Left ventricle myocardium inferior (tissue), 1 donor: ENCODE measurements around the gene AMH. TPM values are rescaled to one million over a fixed set of nuclear protein-coding genes. Genes with fewer than 3 reads are reported as not detected.
A peak's percentile ranks its signal among the peaks of the same experiment; 100 is the strongest.

Experiments
- DNase-seq: peaks from one replicate; pipeline ENCODE4 v3.0.0-alpha.2; 2020
- H3K27ac ChIP-seq: fragments of 200-600 bp; replicated peaks from 2 replicates; pipeline ENCODE4 v1.8.0; 2021
- H3K27me3 ChIP-seq: fragments of 200-600 bp; 2 replicates; pipeline ENCODE4 v1.8.0; 2021; ENCODE audit warnings: low read depth
- H3K36me3 ChIP-seq: fragments of 200-600 bp; 2 replicates; pipeline ENCODE4 v1.8.0; 2021
- H3K4me1 ChIP-seq: fragments of 200-600 bp; 2 replicates; pipeline ENCODE4 v1.8.0; 2021
- H3K4me3 ChIP-seq: fragments of 200-600 bp; 2 replicates; pipeline ENCODE4 v1.8.0; 2021; ENCODE audit warnings: mild to moderate bottlenecking, moderate library complexity
- H3K9me3 ChIP-seq: fragments of 200-600 bp; replicated peaks from 2 replicates; pipeline ENCODE4 v1.8.0; 2021
- CTCF ChIP-seq: fragments of 200-600 bp; IDR thresholded peaks from 2 replicates; pipeline ENCODE4 v1.8.0; 2021; ENCODE audit warnings: antibody characterized with exemption, mild to moderate bottlenecking, borderline replicate concordance
- intact Hi-C: fragments of 100-400 bp; cut with micrococcal nuclease; formaldehyde crosslinking; loops from one replicate; pipeline ENCODE4 v1.11.0; 2022
- total RNA-seq: library from RNA; stranded (reverse); fragmentation: NEBNext Ultra II Directional; extraction: Animal tissue kit (Norgen Biotek cat#: 25700); gene quantifications from one replicate; pipeline ENCODE4 v1.2.1, GENCODE V29; 2021
- donor health status: DM: no; HTN: yes; CAD: no; lungs with severe emphysema.

The AMH gene
- total RNA-seq, 1 donor from 2014 or later, result 1.1 TPM

- no peak for DNase-seq
- TF ChIP-seq CTCF, result no peak
- H3K4me3 ChIP-seq, result no peak overlapping the region
- peaks cover 59% of the 10 kb centered on the region for H3K36me3 ChIP-seq
- intact Hi-C loops, result no loop called here
- H3K27ac ChIP-seq, result no peak overlapping the region
- H3K4me1 ChIP-seq, result peaks cover 25% of the 10 kb centered on the region
- H3K9me3 ChIP-seq, result no peaks in the 10 kb centered on the region
- no peaks in the 10 kb centered on the region for H3K27me3 ChIP-seq
Measured at GRCh38 chr19:2207008-2207407, 42.1 kb upstream of the AMH start.

- Histone ChIP-seq H3K9me3 (no peaks in the 10 kb centered on the region), H3K27me3 (no peaks in the 10 kb centered on the region), H3K4me1 (peaks cover 25% of the 10 kb centered on the region), H3K36me3 (peaks cover 72% of the 10 kb centered on the region), H3K4me3 (peak overlapping the region; percentile 18), H3K27ac (peak overlapping the region; percentile 62)
- peak; percentile 46 for TF ChIP-seq CTCF
- DNase-seq, result peak; percentile 75
- intact Hi-C loops, result no loop called here
Measured at GRCh38 chr19:2207991-2208860, 40.9 kb upstream of the AMH start.

- intact Hi-C loops, result no loop called here
Measured at GRCh38 chr19:2208975-2209374, 40.1 kb upstream of the AMH start.

GRCh38 chr19:2209408-2209807 is 39.7 kb upstream of the AMH start:
- no peak for DNase-seq
- Histone ChIP-seq H3K4me1 (peaks cover 25% of the 10 kb centered on the region), H3K27me3 (no peaks in the 10 kb centered on the region), H3K36me3 (peaks cover 76% of the 10 kb centered on the region), H3K4me3 (no peak overlapping the region), H3K27ac (peak overlapping the region; percentile 62), H3K9me3 (no peaks in the 10 kb centered on the region)
- intact Hi-C loops, result no loop called here
- TF ChIP-seq CTCF, result no peak

More at GRCh38 chr19:2208975-2209374, 40.1 kb upstream of the AMH start:
- H3K4me1 ChIP-seq, result peaks cover 25% of the 10 kb centered on the region
- TF ChIP-seq CTCF, result no peak
- no peaks in the 10 kb centered on the region for H3K27me3 ChIP-seq
- no peaks in the 10 kb centered on the region for H3K9me3 ChIP-seq
- H3K4me3 ChIP-seq, result no peak overlapping the region
- DNase-seq, result peak; percentile 49
- H3K27ac ChIP-seq, result peak overlapping the region; percentile 62
- H3K36me3 ChIP-seq, result peaks cover 74% of the 10 kb centered on the region

GRCh38 chr19:2210206-2210605 is 38.9 kb upstream of the AMH start:
- no peak for DNase-seq
- Histone ChIP-seq H3K36me3 (peaks cover 80% of the 10 kb centered on the region), H3K9me3 (no peaks in the 10 kb centered on the region), H3K4me3 (no peak overlapping the region), H3K27ac (no peak overlapping the region), H3K4me1 (peaks cover 25% of the 10 kb centered on the region), H3K27me3 (no peaks in the 10 kb centered on the region)
- intact Hi-C loops, result no loop called here
- no peak for TF ChIP-seq CTCF
